Epithelial cell of proximal tubule (primary cell): ENCODE measurements around the gene SRP14. TPM values are rescaled to one million over a fixed set of nuclear protein-coding genes. Genes with fewer than 3 reads are reported as not detected.

Experiments used
- DNase-seq: peaks from one replicate; pipeline ENCODE4 v3.0.0-alpha.2; 2011; ENCODE audit warnings: low read depth
- H3K4me3 ChIP-seq: 2 replicates; pipeline ENCODE4 v1.5.1; 2011; ENCODE audit warnings: low read depth, mild to moderate bottlenecking, low read length
- CTCF ChIP-seq: conservative IDR thresholded peaks from 2 replicates; pipeline ENCODE4 v1.5.1; 2012; ENCODE audit warnings: low read depth, mild to moderate bottlenecking, low read length
- total RNA-seq: library from RNA; depleted of rRNA; stranded (reverse); fragments of >200 nt; gene quantifications from 2 replicates; pipeline ENCODE4 v1.2.3, GENCODE V29; 2015

SRP14 gene
- total RNA-seq: 277 and 402 TPM in 2 replicates

GRCh38 chr15:40038638-40039543 lies at the start of gene SRP14:
SRP14 (minus strand) TSS chr15:40039181; CDS start chr15:40039116, 65 bp downstream.
- DNase-seq: no peak

GRCh38 chr15:40087991-40088928 lies 49.3 kb upstream of the SRP14 start:
- H3K4me3 ChIP-seq: no peak overlapping the region
- no peak for TF ChIP-seq CTCF
- no peak for DNase-seq

More at GRCh38 chr15:40038638-40039543, at the start of gene SRP14:
- peak within 1 kb of the TSS; percentile 90 for H3K4me3 ChIP-seq
- TF ChIP-seq CTCF: no peak

- DNase-seq: no peak
- H3K4me3 ChIP-seq: no peak overlapping the region
- no peak for TF ChIP-seq CTCF
Observed at GRCh38 chr15:40087068-40087810, 48.3 kb upstream of the SRP14 start.

- DNase-seq: no peak
- TF ChIP-seq CTCF: no peak
- H3K4me3 ChIP-seq: no peak overlapping the region
Observed at GRCh38 chr15:40085266-40085665, 46.3 kb upstream of the SRP14 start.

- no peak overlapping the region for H3K4me3 ChIP-seq
- TF ChIP-seq CTCF: no peak
- DNase-seq: no peak
Observed at GRCh38 chr15:40084650-40085049, 45.7 kb upstream of the SRP14 start.

GRCh38 chr15:40082195-40082883 lies 43.4 kb upstream of the SRP14 start:
- no peak for DNase-seq
- H3K4me3 ChIP-seq: peak overlapping the region; percentile 41
- TF ChIP-seq CTCF: no peak
